HepG2 (cell line): ENCODE results near the gene MARK4. TPM values are rescaled to one million over a fixed set of nuclear protein-coding genes. Genes with fewer than 3 reads are reported as not detected.

ENCODE experiments used
- CBFB ChIP-seq: sonication (generic); formaldehyde crosslinking; IDR thresholded peaks from 2 replicates; pipeline ENCODE4 v1.4.0; 2020; ENCODE audit warnings: missing genetic modification reagents
- ELF4 ChIP-seq: sonication (generic); formaldehyde crosslinking; IDR thresholded peaks from 2 replicates; pipeline ENCODE4 v1.5.0; 2020; ENCODE audit warnings: missing genetic modification reagents, mild to moderate bottlenecking, moderate library complexity, borderline replicate concordance
- JUN ChIP-seq: sonication (generic); formaldehyde crosslinking; IDR thresholded peaks from 2 replicates; pipeline ENCODE4 v1.4.0; 2020; ENCODE audit warnings: mild to moderate bottlenecking, missing genetic modification reagents
- NFE2 ChIP-seq: sonication (generic); formaldehyde crosslinking; IDR thresholded peaks from 2 replicates; pipeline ENCODE4 v1.4.0; 2020; ENCODE audit warnings: missing genetic modification reagents
- NFRKB ChIP-seq: fragments of 450-650 bp; IDR thresholded peaks from 2 replicates; pipeline ENCODE4 v1.6.1; 2017
- PHF5A ChIP-seq: IDR thresholded peaks from one replicate; pipeline ENCODE4 v1.6.1; 2018; ENCODE audit warnings: low read depth, missing genetic modification reagents; ENCODE audit not compliant: unreplicated experiment
- SOX13 ChIP-seq, 3 experiments: fragments of 450-650 bp in 1 of 3; sonication (generic) in 1 of 3; formaldehyde crosslinking in 1 of 3; IDR thresholded peaks in 2 of 3; conservative IDR thresholded peaks in 1 of 3; 2 replicates each; pipeline versions ENCODE4 v1.5.0 to v1.6.1; 2016 to 2020; ENCODE audit warnings: antibody characterized with exemption in 1 of 3, mild to moderate bottlenecking in 1 of 3, missing compliant biosample characterization in 1 of 3, missing genetic modification reagents in 1 of 3, moderate library complexity in 1 of 3
- SP1 ChIP-seq, 2 experiments: fragments of 450-650 bp in 1 of 2; sonication (generic) in 1 of 2; formaldehyde crosslinking in 1 of 2; IDR thresholded peaks; 2 replicates each; pipeline versions ENCODE4 v1.4.0 to v1.6.1; 2016 to 2020; ENCODE audit warnings: missing genetic modification reagents in 1 of 2
- SP4 ChIP-seq: sonication (generic); formaldehyde crosslinking; IDR thresholded peaks from 2 replicates; pipeline ENCODE4 v1.8.1; 2023; ENCODE audit warnings: mild to moderate bottlenecking, missing genetic modification reagents
- STAG1 ChIP-seq: sonication (generic); formaldehyde crosslinking; IDR thresholded peaks from 2 replicates; pipeline ENCODE4 v1.4.0; 2020; ENCODE audit warnings: missing genetic modification reagents
- TCF7 ChIP-seq: sonication (generic); IDR thresholded peaks from 2 replicates; pipeline ENCODE4 v1.6.1; 2016; ENCODE audit warnings: antibody characterized with exemption, low read depth
- TGIF2 ChIP-seq: IDR thresholded peaks from 2 replicates; pipeline ENCODE4 v1.6.1; 2016; ENCODE audit warnings: control low read depth, missing compliant biosample characterization
- THAP7 ChIP-seq: sonication (generic); formaldehyde crosslinking; IDR thresholded peaks from 2 replicates; pipeline ENCODE4 v1.8.1; 2023; ENCODE audit warnings: mild to moderate bottlenecking, missing genetic modification reagents
- ZEB1 ChIP-seq: IDR thresholded peaks from 2 replicates; pipeline ENCODE4 v1.6.1; 2012; ENCODE audit warnings: mild to moderate bottlenecking, low read depth, inconsistent platforms; ENCODE audit not compliant: insufficient replicate concordance
- ZFP41 ChIP-seq: sonication (generic); formaldehyde crosslinking; IDR thresholded peaks from 2 replicates; pipeline ENCODE4 v1.4.0; 2020; ENCODE audit warnings: mild to moderate bottlenecking, missing genetic modification reagents, borderline replicate concordance
- ZNF143 ChIP-seq: sonication (generic); formaldehyde crosslinking; IDR thresholded peaks from 2 replicates; pipeline ENCODE4 v1.4.0; 2020; ENCODE audit warnings: missing genetic modification reagents
- ZNF33A ChIP-seq: sonication (generic); formaldehyde crosslinking; IDR thresholded peaks from 2 replicates; pipeline ENCODE4 v1.5.1; 2020; ENCODE audit warnings: missing genetic modification reagents, mild to moderate bottlenecking, moderate library complexity, borderline replicate concordance
- ZNF496 ChIP-seq: sonication (generic); formaldehyde crosslinking; IDR thresholded peaks from 2 replicates; pipeline ENCODE4 v1.8.1; 2023; ENCODE audit warnings: mild to moderate bottlenecking, moderate library complexity, missing genetic modification reagents; ENCODE audit not compliant: insufficient replicate concordance
- polyA plus RNA-seq, 8 experiments: library from polyadenylated mRNA; depleted of rRNA in 3 of 8; stranded (reverse) in 7 of 8; unstranded in 1 of 8; fragments of >200 nt; fragmentation: Illumina TruSeq in 4 of 8; extraction: Trizol in 4 of 8; gene quantifications; 2 replicates each; pipeline versions ENCODE4 v1.2.1 to v1.2.3, GENCODE V29; 2011 to 2016; ENCODE audit warnings: low read depth in 4 of 8, missing spikeins in 1 of 8, mixed read lengths in 1 of 8; ENCODE audit not compliant: insufficient read depth in 1 of 8
- total RNA-seq, 5 experiments: library from RNA; depleted of rRNA; stranded (reverse); fragments of >200 nt; fragmentation: Illumina TruSeq; extraction: Trizol; gene quantifications; 2 replicates each; pipeline ENCODE4 v1.2.3, GENCODE V29; 2016; ENCODE audit warnings: low read depth in 1 of 5
- TF ChIP-seq, protein P1 (sequence below): sonication (generic); formaldehyde crosslinking; IDR thresholded peaks from 2 replicates; pipeline ENCODE4 v1.5.1; 2020; ENCODE audit warnings: mild to moderate bottlenecking, missing genetic modification reagents, moderate library complexity
- TF ChIP-seq, protein P2 (sequence below): sonication (generic); formaldehyde crosslinking; IDR thresholded peaks from 2 replicates; pipeline ENCODE4 v1.9.0; 2021; ENCODE audit warnings: missing genetic modification reagents, mild to moderate bottlenecking, borderline replicate concordance
- TF ChIP-seq, protein P3 (sequence below): sonication (generic); formaldehyde crosslinking; IDR thresholded peaks from 2 replicates; pipeline ENCODE4 v1.5.1; 2020; ENCODE audit warnings: missing genetic modification reagents, mild to moderate bottlenecking, borderline replicate concordance
- TF ChIP-seq, protein P4 (sequence below): sonication (generic); formaldehyde crosslinking; IDR thresholded peaks from 2 replicates; pipeline ENCODE4 v1.8.0; 2022; ENCODE audit warnings: mild to moderate bottlenecking, missing genetic modification reagents

MARK4 gene
- total and polyA plus RNA-seq, 2 of the 13 experiments (the other 11 are each of a cell fraction or from before 2014, with no cell fraction given): 7.0 to 12.2 TPM

DNA sequence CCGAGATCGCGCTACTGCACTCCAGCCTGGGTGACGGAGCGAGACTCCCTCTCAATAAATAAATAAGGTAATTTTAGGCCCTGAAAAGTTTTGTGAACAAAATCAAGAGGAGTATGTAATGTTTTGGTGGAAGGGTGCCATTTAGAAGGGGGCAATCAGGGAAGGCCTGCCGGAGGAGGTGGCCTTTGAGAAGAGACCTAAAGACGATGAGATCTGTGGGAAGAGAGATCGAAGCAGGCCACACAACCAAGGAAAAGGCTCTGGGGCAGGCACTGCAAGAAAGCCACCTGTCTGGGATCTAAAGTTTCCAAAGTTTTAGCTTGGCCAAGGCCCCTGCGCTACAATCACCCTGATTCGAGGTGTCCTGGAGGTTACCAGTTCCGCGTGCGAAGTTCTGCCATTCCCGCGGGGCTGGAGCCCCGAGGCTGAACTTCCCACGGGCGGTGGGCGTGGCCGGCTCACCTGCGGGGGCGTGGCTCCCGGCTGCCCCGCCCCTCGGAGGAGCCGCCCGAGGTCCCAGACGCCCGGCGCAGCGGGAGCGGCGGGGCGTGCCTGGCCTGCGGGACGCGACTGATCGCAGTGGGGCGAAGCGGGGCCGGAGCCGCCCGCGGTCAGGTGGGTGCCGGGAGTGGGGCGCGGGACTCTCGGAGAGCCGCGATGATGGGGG lies 89.3 kb downstream of the MARK4 start, which contains the start of gene KLC3 (continued):
- TF ChIP-seq PHF5A (CRISPR knock-in tag) (no peak), JUN (CRISPR knock-in tag) (no peak), ZNF143 (CRISPR knock-in tag) (no peak), NFE2 (CRISPR knock-in tag) (no peak), ZEB1 (peak; percentile 29), TGIF2 (CRISPR knock-in tag) (no peak), SP1 (IDR thresholded peaks at IDR 0.05) (no peak), SP1 (CRISPR knock-in tag; IDR thresholded peaks at IDR 0.05) (peak; percentile 66), TCF7 (no peak), ZNF496 (CRISPR knock-in tag) (no peak), SOX13 (IDR thresholded peaks at IDR 0.05) (no peak), SOX13 (CRISPR knock-in tag; conservative IDR thresholded peaks at IDR 0.05 in 1 of 2, IDR thresholded peaks at IDR 0.05 in 1 of 2) (no peak), ZFP41 (CRISPR knock-in tag) (no peak), CBFB (no peak), ZNF33A (CRISPR knock-in tag) (no peak), STAG1 (CRISPR knock-in tag) (no peak), NFRKB (no peak), ELF4 (CRISPR knock-in tag) (no peak), SP4 (CRISPR knock-in tag) (peak; percentile 61; the same call in 1 of the 2 replicates), THAP7 (CRISPR knock-in tag) (no peak)
- TF ChIP-seq, protein P1, sequence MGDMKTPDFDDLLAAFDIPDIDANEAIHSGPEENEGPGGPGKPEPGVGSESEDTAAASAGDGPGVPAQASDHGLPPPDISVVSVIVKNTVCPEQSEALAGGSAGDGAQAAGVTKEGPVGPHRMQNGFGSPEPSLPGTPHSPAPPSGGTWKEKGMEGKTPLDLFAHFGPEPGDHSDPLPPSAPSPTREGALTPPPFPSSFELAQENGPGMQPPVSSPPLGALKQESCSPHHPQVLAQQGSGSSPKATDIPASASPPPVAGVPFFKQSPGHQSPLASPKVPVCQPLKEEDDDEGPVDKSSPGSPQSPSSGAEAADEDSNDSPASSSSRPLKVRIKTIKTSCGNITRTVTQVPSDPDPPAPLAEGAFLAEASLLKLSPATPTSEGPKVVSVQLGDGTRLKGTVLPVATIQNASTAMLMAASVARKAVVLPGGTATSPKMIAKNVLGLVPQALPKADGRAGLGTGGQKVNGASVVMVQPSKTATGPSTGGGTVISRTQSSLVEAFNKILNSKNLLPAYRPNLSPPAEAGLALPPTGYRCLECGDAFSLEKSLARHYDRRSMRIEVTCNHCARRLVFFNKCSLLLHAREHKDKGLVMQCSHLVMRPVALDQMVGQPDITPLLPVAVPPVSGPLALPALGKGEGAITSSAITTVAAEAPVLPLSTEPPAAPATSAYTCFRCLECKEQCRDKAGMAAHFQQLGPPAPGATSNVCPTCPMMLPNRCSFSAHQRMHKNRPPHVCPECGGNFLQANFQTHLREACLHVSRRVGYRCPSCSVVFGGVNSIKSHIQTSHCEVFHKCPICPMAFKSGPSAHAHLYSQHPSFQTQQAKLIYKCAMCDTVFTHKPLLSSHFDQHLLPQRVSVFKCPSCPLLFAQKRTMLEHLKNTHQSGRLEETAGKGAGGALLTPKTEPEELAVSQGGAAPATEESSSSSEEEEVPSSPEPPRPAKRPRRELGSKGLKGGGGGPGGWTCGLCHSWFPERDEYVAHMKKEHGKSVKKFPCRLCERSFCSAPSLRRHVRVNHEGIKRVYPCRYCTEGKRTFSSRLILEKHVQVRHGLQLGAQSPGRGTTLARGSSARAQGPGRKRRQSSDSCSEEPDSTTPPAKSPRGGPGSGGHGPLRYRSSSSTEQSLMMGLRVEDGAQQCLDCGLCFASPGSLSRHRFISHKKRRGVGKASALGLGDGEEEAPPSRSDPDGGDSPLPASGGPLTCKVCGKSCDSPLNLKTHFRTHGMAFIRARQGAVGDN (CRISPR knock-in tag): peak; percentile 30; the same call in 1 of the 2 replicates
- TF ChIP-seq, protein P2, sequence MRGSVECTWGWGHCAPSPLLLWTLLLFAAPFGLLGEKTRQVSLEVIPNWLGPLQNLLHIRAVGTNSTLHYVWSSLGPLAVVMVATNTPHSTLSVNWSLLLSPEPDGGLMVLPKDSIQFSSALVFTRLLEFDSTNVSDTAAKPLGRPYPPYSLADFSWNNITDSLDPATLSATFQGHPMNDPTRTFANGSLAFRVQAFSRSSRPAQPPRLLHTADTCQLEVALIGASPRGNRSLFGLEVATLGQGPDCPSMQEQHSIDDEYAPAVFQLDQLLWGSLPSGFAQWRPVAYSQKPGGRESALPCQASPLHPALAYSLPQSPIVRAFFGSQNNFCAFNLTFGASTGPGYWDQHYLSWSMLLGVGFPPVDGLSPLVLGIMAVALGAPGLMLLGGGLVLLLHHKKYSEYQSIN (CRISPR knock-in tag): no peak
- TF ChIP-seq, protein P3, sequence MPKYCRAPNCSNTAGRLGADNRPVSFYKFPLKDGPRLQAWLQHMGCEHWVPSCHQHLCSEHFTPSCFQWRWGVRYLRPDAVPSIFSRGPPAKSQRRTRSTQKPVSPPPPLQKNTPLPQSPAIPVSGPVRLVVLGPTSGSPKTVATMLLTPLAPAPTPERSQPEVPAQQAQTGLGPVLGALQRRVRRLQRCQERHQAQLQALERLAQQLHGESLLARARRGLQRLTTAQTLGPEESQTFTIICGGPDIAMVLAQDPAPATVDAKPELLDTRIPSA (CRISPR knock-in tag): no peak
- TF ChIP-seq, protein P4, sequence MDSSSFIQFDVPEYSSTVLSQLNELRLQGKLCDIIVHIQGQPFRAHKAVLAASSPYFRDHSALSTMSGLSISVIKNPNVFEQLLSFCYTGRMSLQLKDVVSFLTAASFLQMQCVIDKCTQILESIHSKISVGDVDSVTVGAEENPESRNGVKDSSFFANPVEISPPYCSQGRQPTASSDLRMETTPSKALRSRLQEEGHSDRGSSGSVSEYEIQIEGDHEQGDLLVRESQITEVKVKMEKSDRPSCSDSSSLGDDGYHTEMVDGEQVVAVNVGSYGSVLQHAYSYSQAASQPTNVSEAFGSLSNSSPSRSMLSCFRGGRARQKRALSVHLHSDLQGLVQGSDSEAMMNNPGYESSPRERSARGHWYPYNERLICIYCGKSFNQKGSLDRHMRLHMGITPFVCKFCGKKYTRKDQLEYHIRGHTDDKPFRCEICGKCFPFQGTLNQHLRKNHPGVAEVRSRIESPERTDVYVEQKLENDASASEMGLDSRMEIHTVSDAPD (CRISPR knock-in tag): no peak
